GM10248 (cell line): ENCODE measurements around the gene EPDR1.

Experiments
- CTCF ChIA-PET: fragments of 300-600 bp; sonication (Branson Sonifier 250); formaldehyde crosslinking; extraction: SDS; loops from one replicate; lab custom pipeline; 2021; ENCODE audit warnings: antibody characterized with exemption; lab: Yijun Ruan, JAX
- POLR2A ChIA-PET: fragments of 350-650 bp; sonication (Branson Sonifier 250); formaldehyde crosslinking; extraction: SDS; loops from one replicate; lab custom pipeline; 2020; ENCODE audit warnings: antibody characterized with exemption; lab: Yijun Ruan, JAX
- DNase-seq: peaks from one replicate; pipeline ENCODE4 v3.0.0; 2012; ENCODE audit errors: extremely low spot score
- CTCF ChIP-seq: IDR thresholded peaks from 2 replicates; pipeline ENCODE4 v1.5.1; 2012; ENCODE audit warnings: mild to moderate bottlenecking, low read depth; ENCODE audit errors: extremely low read depth, missing control alignments, control extremely low read depth

Gene EPDR1

DNA sequence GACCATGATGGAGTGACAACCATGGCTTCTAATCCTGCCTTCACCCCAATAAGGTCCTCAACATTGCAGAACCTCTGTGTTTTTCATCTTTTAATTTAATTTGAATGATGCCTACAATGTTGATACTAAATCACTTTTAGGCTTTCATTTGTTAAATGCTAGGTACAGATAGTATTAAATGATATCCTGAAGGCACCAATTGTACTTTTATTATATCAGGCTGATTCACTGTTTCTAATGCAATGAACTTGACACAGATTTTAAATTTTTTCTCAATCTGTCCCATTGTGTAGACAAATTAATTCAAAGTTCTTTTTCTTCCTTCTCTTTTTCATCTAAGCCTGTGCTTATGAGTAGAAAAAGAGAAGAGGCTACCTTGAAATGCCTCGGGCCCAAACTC lies 5.2 kb downstream of the EPDR1 start:
- TF ChIP-seq CTCF = no peak
- ChIA-PET POLR2A (no interaction called here), CTCF (no interaction called here)
- DNase-seq = no peak

GRCh38 chr7:37927773-37928444 lies 7.5 kb downstream of the EPDR1 start:
- CTCF ChIA-PET = no interaction called here
- no peak for TF ChIP-seq CTCF
- DNase-seq = no peak
- POLR2A ChIA-PET = no interaction called here

DNA sequence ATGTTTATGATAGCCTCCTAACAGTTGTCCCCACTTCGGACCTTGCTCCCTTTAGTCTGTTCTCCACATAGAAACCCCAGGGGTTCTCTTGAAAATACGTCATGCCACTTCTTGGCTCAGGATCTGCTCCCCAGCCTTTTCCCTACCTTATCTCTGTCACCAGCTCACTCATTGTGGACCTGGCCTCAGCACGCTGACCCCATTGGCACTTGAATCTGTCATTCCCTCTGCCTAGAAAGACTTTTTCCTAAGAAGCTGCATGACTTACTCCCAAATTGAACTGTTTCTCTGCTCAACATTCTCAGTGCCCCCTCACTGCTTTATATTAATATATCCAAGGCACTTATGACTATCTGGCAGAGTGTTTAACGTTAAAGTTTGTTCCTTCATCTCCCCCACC lies 8.4 kb downstream of the EPDR1 start:
- DNase-seq = no peak
- ChIA-PET POLR2A (no interaction called here), CTCF (no interaction called here)
- TF ChIP-seq CTCF = no peak

- DNase-seq = no peak
- ChIA-PET POLR2A (no interaction called here), CTCF (interaction anchor here (1.4 kb wide), 2 partner anchors 10 to 293 kb away, joined by 3 to 6 read pairs; partner anchors contain the start of gene EPDR1)
- TF ChIP-seq CTCF = no peak
Measured at GRCh38 chr7:37930226-37930948, 9.9 kb downstream of the EPDR1 start.

DNA sequence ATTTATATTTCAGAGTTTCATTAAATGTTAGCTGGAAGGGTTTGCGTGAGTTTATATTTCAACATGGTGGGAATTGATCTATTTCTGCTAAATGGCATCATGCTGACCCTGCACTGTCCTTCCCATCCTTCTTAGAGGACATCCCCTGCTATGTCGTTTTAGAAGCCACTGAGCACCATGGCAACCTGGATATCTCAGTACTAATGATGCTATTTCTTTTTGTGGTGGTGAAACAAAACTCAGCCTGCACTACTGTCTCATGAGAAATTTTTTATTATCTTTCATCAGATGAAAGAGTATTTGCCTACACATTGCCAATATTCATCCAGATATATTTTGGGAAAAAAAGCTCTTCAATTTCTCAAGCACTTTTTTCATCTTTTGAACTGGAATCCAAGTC lies 12.1 kb downstream of the EPDR1 start:
- DNase-seq = no peak
- CTCF ChIA-PET = interaction anchor here (1.8 to 1.9 kb wide), 2 partner anchors 14 to 442 kb away, joined by 4 read pairs; no protein-coding TSS in a partner anchor
- POLR2A ChIA-PET = no interaction called here
- TF ChIP-seq CTCF = no peak

DNA sequence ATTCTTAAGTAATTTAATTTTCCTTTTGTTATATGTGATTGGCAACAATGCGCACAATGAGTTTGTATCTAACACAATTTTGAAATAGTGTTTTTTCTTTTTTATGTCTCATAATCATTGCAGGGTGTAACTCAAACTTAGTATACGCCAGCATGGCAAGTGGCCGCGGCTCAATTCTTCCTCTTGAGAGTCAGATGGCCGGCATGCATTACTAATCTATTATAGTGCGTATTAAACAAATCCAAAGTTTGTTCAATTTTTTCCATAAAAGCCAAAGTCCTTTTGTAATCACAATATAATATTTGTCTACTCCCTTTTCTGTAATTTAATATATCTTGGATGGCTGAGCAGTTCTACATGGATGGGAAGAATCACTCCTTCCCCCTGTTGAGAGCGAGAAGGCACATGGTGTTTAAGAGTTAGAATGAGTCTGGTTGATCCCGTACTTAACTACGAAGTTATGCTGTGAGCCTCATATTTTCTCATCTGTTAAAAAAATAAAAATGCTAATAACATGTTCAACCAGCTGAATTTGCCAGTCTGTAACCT lies 12.7 kb downstream of the EPDR1 start:
- DNase-seq = no peak
- POLR2A ChIA-PET = no interaction called here
- CTCF ChIA-PET = interaction anchor here (1.8 to 1.9 kb wide), 2 partner anchors 15 to 441 kb away, joined by 4 read pairs; no protein-coding TSS in a partner anchor

More for the DNA sequence above, 12.7 kb downstream of the EPDR1 start:
- TF ChIP-seq CTCF = no peak
